PFSK-1 (cell line): ENCODE data around the gene ADCYAP1R1.

ENCODE experiments used
- FOXP2 ChIP-seq: optimal IDR thresholded peaks from 2 replicates; pipeline ENCODE3; 2011; ENCODE audit warnings: borderline replicate concordance, control low read depth, inconsistent platforms; ENCODE audit not compliant: insufficient read depth; ENCODE audit errors: extremely low read length, extremely low read depth
- POLR2AphosphoS5 ChIP-seq: IDR thresholded peaks from 2 replicates; pipeline ENCODE4 v1.6.1; 2012; ENCODE audit warnings: low read depth, mild to moderate bottlenecking, control low read depth, low read length, moderate library complexity
- REST ChIP-seq, 2 experiments: IDR thresholded peaks; 2 replicates each; pipeline versions ENCODE4 v1.6.1 to v1.8.0; 2011 to 2012; ENCODE audit warnings: low read depth in 2 of 2, low read length in 2 of 2, control low read depth in 1 of 2, inconsistent platforms in 1 of 2, mild to moderate bottlenecking in 1 of 2, moderate library complexity in 1 of 2; ENCODE audit not compliant: insufficient read depth in 1 of 2
- SIN3A ChIP-seq: IDR thresholded peaks from 2 replicates; pipeline ENCODE4 v1.6.1; 2012; ENCODE audit warnings: mild to moderate bottlenecking, low read length, moderate library complexity, borderline replicate concordance; ENCODE audit not compliant: insufficient read depth
- TAF1 ChIP-seq: IDR thresholded peaks from 2 replicates; pipeline ENCODE4 v1.6.1; 2012; ENCODE audit warnings: low read length, control low read depth, borderline replicate concordance; ENCODE audit not compliant: insufficient read depth

Gene ADCYAP1R1

GRCh38 chr7:31093282-31093681 lies 41.2 kb downstream of the ADCYAP1R1 start:
- TF ChIP-seq FOXP2 (no peak), POLR2AphosphoS5 (no peak), SIN3A (no peak), REST (IDR thresholded peaks at IDR 0.05; ENCODE audit: insufficient read depth in 1 of 2, low read depth in 2 of 2, low read length in 2 of 2) (no peak), TAF1 (no peak)

- TF ChIP-seq POLR2AphosphoS5 (no peak), REST (IDR thresholded peaks at IDR 0.05; ENCODE audit: insufficient read depth in 1 of 2, low read depth in 2 of 2, low read length in 2 of 2) (no peak), SIN3A (no peak), FOXP2 (no peak), TAF1 (no peak)
These were observed 42.2 kb downstream of the ADCYAP1R1 start for GRCh38 chr7:31094271-31094670.

GRCh38 chr7:31095286-31096197 lies 43.4 kb downstream of the ADCYAP1R1 start:
- TF ChIP-seq SIN3A: no peak
- TF ChIP-seq REST (IDR thresholded peaks at IDR 0.05; ENCODE audit: insufficient read depth in 1 of 2, low read depth in 2 of 2, low read length in 2 of 2): no peak
- TF ChIP-seq POLR2AphosphoS5: no peak
- TF ChIP-seq FOXP2: no peak
- TF ChIP-seq TAF1: no peak

- TF ChIP-seq FOXP2: no peak
- no peak for TF ChIP-seq REST (IDR thresholded peaks at IDR 0.05; ENCODE audit: insufficient read depth in 1 of 2, low read depth in 2 of 2, low read length in 2 of 2)
- no peak for TF ChIP-seq SIN3A
- TF ChIP-seq POLR2AphosphoS5: no peak
- no peak for TF ChIP-seq TAF1
These were observed 44.2 kb downstream of the ADCYAP1R1 start for GRCh38 chr7:31096198-31096876.
